B cell (primary cell): ENCODE measurements around the gene PARP16. TPM values are rescaled to one million over a fixed set of nuclear protein-coding genes. Genes with fewer than 3 reads are reported as not detected.

Source experiments
- ATAC-seq: fragments of 200-7000 bp; cut with Tn5 transposase; one replicate; pipeline ENCODE4 v1.10.0; 2021; ENCODE audit warnings: low read depth, mild to moderate bottlenecking, moderate number of reproducible peaks, moderate library complexity
- CTCF ChIA-PET: fragments of 350-600 bp; sonication (Branson Sonifier 250); formaldehyde crosslinking; loops from one replicate; lab custom pipeline; 2021; ENCODE audit warnings: antibody characterized with exemption, inconsistent platforms; lab: Charles Lee
- POLR2A ChIA-PET: fragments of 350-600 bp; sonication (Branson Sonifier 250); formaldehyde crosslinking; loops from one replicate; lab custom pipeline; 2021; ENCODE audit warnings: antibody characterized with exemption; lab: Charles Lee
- DNase-seq: peaks from one replicate; pipeline ENCODE4 v3.0.0; 2013
- H2AFZ ChIP-seq: 2 replicates; pipeline ENCODE4 v1.6.1; 2012; ENCODE audit warnings: mild to moderate bottlenecking, low read depth, low read length; ENCODE audit not compliant: insufficient read depth, poor library complexity, severe bottlenecking
- H3K27ac ChIP-seq, 2 donors: 1 replicate in 1 of 2; 2 replicates in 1 of 2; pipeline ENCODE4 v1.5.1; 2012 to 2013; ENCODE audit warnings: low read length in 2 of 2, mild to moderate bottlenecking in 2 of 2, moderate library complexity in 1 of 2
- H3K27me3 ChIP-seq, 4 experiments: fragments of 200-600 bp in 1 of 4; sonication (generic) in 1 of 4; replicated peaks in 1 of 4; 1 replicate in 2 of 4; 2 replicates in 2 of 4; pipeline versions ENCODE4 v1.6.1 to v1.7.0; 2013 to 2016; ENCODE audit warnings: low read length in 3 of 4, mild to moderate bottlenecking in 2 of 4, mixed read lengths in 1 of 4, moderate library complexity in 1 of 4; ENCODE audit not compliant: insufficient read depth in 4 of 4, control insufficient read depth in 3 of 4; ENCODE audit errors: control extremely low read depth in 1 of 4
- H3K36me3 ChIP-seq, 2 experiments: replicated peaks in 1 of 2; 1 replicate in 1 of 2; 2 replicates in 1 of 2; pipeline versions ENCODE4 v1.6.1 to v1.7.1; 2013; ENCODE audit warnings: low read length in 1 of 2; ENCODE audit not compliant: insufficient read depth in 2 of 2, control insufficient read depth in 1 of 2; ENCODE audit errors: control extremely low read depth in 1 of 2, extremely low read depth in 1 of 2
- H3K4me1 ChIP-seq, 2 donors: fragments of 200-600 bp in 1 of 2; sonication (generic) in 1 of 2; 1 replicate in 1 of 2; 2 replicates in 1 of 2; pipeline versions ENCODE4 v1.5.1 to v1.6.1; 2013 to 2017; ENCODE audit warnings: low read length in 2 of 2; ENCODE audit not compliant: control insufficient read depth in 2 of 2, insufficient read depth in 2 of 2
- H3K4me2 ChIP-seq: replicated peaks from 2 replicates; pipeline ENCODE3; 2012; ENCODE audit warnings: mild to moderate bottlenecking, low read depth, low read length; ENCODE audit not compliant: poor library complexity, severe bottlenecking
- H3K4me3 ChIP-seq, 5 experiments: fragments of 200-600 bp in 1 of 5; sonication (generic) in 1 of 5; 1 replicate in 3 of 5; 2 replicates in 2 of 5; pipeline versions ENCODE4 v1.5.1 to v1.7.0; 2011 to 2016; ENCODE audit warnings: low read length in 4 of 5, mild to moderate bottlenecking in 4 of 5, low read depth in 2 of 5, control low read depth in 1 of 5, moderate library complexity in 1 of 5; ENCODE audit not compliant: insufficient read depth in 1 of 5; ENCODE audit errors: control extremely low read depth in 1 of 5, extremely low read depth in 1 of 5
- H3K79me2 ChIP-seq: fragments of 200-600 bp; sonication (generic); one replicate; pipeline ENCODE4 v1.6.0; 2016; ENCODE audit warnings: low read length; ENCODE audit not compliant: control insufficient read depth, insufficient read depth
- H3K9ac ChIP-seq: fragments of 200-600 bp; sonication (generic); 2 replicates; pipeline ENCODE4 v1.6.1; 2017; ENCODE audit warnings: mild to moderate bottlenecking, low read length, moderate library complexity
- H3K9me3 ChIP-seq, 3 donors: one replicate each; pipeline versions ENCODE4 v1.6.1 to v1.7.1; 2013; ENCODE audit warnings: low read length in 2 of 3; ENCODE audit not compliant: control insufficient read depth in 2 of 3, insufficient read depth in 1 of 3; ENCODE audit errors: control extremely low read depth in 1 of 3
- H4K20me1 ChIP-seq: 2 replicates; pipeline ENCODE4 v1.6.0; 2012; ENCODE audit warnings: mild to moderate bottlenecking, low read length; ENCODE audit not compliant: insufficient read depth, control insufficient read depth, poor library complexity, severe bottlenecking
- H3K27ac Mint-ChIP-seq: one replicate; pipeline ENCODE4 v1.8.0; 2021; ENCODE audit warnings: mixed read lengths
- H3K27me3 Mint-ChIP-seq: one replicate; pipeline ENCODE4 v1.8.0; 2021; ENCODE audit warnings: mixed read lengths
- H3K4me1 Mint-ChIP-seq: one replicate; pipeline ENCODE4 v1.8.0; 2021; ENCODE audit warnings: mixed read lengths
- H3K4me3 Mint-ChIP-seq: one replicate; pipeline ENCODE4 v1.8.0; 2021; ENCODE audit warnings: mixed read lengths
- H3K9me3 Mint-ChIP-seq: one replicate; pipeline ENCODE4 v1.8.0; 2022; ENCODE audit warnings: mixed read lengths; ENCODE audit not compliant: insufficient read depth
- EZH2 ChIP-seq: IDR thresholded peaks from 2 replicates; pipeline ENCODE4 v1.6.1; 2012; ENCODE audit warnings: borderline replicate concordance, low read depth, mild to moderate bottlenecking, moderate library complexity, low read length; ENCODE audit not compliant: insufficient read depth, poor library complexity, severe bottlenecking
- WGBS: methylation state at CpG from one replicate; pipeline ENCODE4 v1.1.5; 2013; ENCODE audit warnings: missing lambda C conversion rate; ENCODE audit not compliant: insufficient coverage; 5-methylcytosine and 5-hydroxymethylcytosine counted together
- intact Hi-C: fragments of 100-400 bp; cut with micrococcal nuclease; formaldehyde crosslinking; loops from one replicate; pipeline ENCODE4 v1.10.0; 2022
- polyA plus RNA-seq: library from polyadenylated mRNA; depleted of rRNA; stranded (reverse); fragments of >200 nt; gene quantifications from 2 replicates; pipeline ENCODE4 v1.2.3, GENCODE V29; 2012
- total RNA-seq, 2 donors: library from RNA; stranded (reverse); fragments of 120-200 nt in 1 of 2; gene quantifications; 1 replicate in 1 of 2; 2 replicates in 1 of 2; pipeline versions ENCODE4 v1.2.3 to v1.2.4, GENCODE V29; 2013 to 2022
- TF ChIP-seq, protein P1 (sequence below): fragments of 200-600 bp; IDR thresholded peaks from one replicate; pipeline ENCODE4 v1.8.0; 2022; ENCODE audit warnings: antibody characterized with exemption, mild to moderate bottlenecking

The PARP16 gene
- total and polyA plus RNA-seq, 2 donors (not counting 1 experiment from before 2014, with no cell fraction given) = 18.2 to 19.1 TPM

- intact Hi-C loops = no loop called here
- peaks cover 0 to 4% (median 0%) of the 10 kb centered on the region in 3 donors for H3K9me3 ChIP-seq
- ATAC-seq (no peak), DNase-seq (no peak)
- H3K36me3 ChIP-seq = peaks cover 0 to 4% of the 10 kb centered on the region in 2 experiments
- H3K27me3 ChIP-seq = no peaks in the 10 kb centered on the region
- POLR2A ChIA-PET = no interaction called here
- H3K79me2 ChIP-seq = no peaks in the 10 kb centered on the region
- no peaks in the 10 kb centered on the region for H3K4me1 ChIP-seq
- H4K20me1 ChIP-seq = no peaks in the 10 kb centered on the region
- Mint-ChIP-seq H3K27ac (no peak overlapping the region), H3K9me3 (no peaks in the 10 kb centered on the region), H3K27me3 (no peaks in the 10 kb centered on the region), H3K4me1 (no peaks in the 10 kb centered on the region), H3K4me3 (no peak overlapping the region)
- H3K27ac ChIP-seq = no peak overlapping the region
- H3K9ac ChIP-seq = no peak overlapping the region
- no peak overlapping the region for H2AFZ ChIP-seq
- CTCF ChIA-PET = interaction anchor here (1.5 kb wide), 1 partner anchor 11 kb away, joined by 3 read pairs; no protein-coding TSS in a partner anchor
- no peak overlapping the region for H3K4me3 ChIP-seq
- 96% methylated on average over 7 of the region's 8 CpGs for WGBS
- H3K4me2 ChIP-seq = no peak overlapping the region
- TF ChIP-seq, protein P1, sequence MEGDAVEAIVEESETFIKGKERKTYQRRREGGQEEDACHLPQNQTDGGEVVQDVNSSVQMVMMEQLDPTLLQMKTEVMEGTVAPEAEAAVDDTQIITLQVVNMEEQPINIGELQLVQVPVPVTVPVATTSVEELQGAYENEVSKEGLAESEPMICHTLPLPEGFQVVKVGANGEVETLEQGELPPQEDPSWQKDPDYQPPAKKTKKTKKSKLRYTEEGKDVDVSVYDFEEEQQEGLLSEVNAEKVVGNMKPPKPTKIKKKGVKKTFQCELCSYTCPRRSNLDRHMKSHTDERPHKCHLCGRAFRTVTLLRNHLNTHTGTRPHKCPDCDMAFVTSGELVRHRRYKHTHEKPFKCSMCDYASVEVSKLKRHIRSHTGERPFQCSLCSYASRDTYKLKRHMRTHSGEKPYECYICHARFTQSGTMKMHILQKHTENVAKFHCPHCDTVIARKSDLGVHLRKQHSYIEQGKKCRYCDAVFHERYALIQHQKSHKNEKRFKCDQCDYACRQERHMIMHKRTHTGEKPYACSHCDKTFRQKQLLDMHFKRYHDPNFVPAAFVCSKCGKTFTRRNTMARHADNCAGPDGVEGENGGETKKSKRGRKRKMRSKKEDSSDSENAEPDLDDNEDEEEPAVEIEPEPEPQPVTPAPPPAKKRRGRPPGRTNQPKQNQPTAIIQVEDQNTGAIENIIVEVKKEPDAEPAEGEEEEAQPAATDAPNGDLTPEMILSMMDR = no peak
- TF ChIP-seq EZH2 = no peak
These were observed 40.5 kb downstream of the PARP16 start for GRCh38 chr15:65246026-65246714.

- H3K79me2 ChIP-seq = no peaks in the 10 kb centered on the region
- H4K20me1 ChIP-seq = no peaks in the 10 kb centered on the region
- Mint-ChIP-seq H3K4me1 (no peaks in the 10 kb centered on the region), H3K27ac (no peak overlapping the region), H3K9me3 (no peaks in the 10 kb centered on the region), H3K27me3 (no peaks in the 10 kb centered on the region), H3K4me3 (no peak overlapping the region)
- intact Hi-C loops = no loop called here
- WGBS = 92% methylated on average over 10 of the region's 11 CpGs
- H3K27me3 ChIP-seq = no peaks in the 10 kb centered on the region
- TF ChIP-seq, protein P1 = no peak
- TF ChIP-seq EZH2 = no peak
- H3K4me1 ChIP-seq = no peaks in the 10 kb centered on the region
- no peak overlapping the region for H2AFZ ChIP-seq
- ChIA-PET CTCF (no interaction called here), POLR2A (no interaction called here)
- peaks cover 0 to 4% of the 10 kb centered on the region in 2 experiments for H3K36me3 ChIP-seq
- no peak overlapping the region for H3K27ac ChIP-seq
- H3K9me3 ChIP-seq = peaks cover 0 to 4% (median 0%) of the 10 kb centered on the region in 3 donors
- ATAC-seq (no peak), DNase-seq (no peak)
- H3K9ac ChIP-seq = no peak overlapping the region
- H3K4me3 ChIP-seq = no peak overlapping the region
- H3K4me2 ChIP-seq = no peak overlapping the region
These were observed 41.4 kb downstream of the PARP16 start for GRCh38 chr15:65245096-65245856.
